Measurements from ENCODE around the gene WFS1. TPM values are rescaled to one million over a fixed set of nuclear protein-coding genes. Genes with fewer than 3 reads are reported as not detected.

WFS1 gene
- total and polyA plus RNA-seq, 9 donors: 10.5 to 28.2 (median 23.7) TPM

- DNase-seq: no peak
- Histone ChIP-seq H3K36me3 (ENCODE audit: control insufficient read depth, insufficient read depth, low read length) (no peaks in the 10 kb centered on the region), H3K27ac (ENCODE audit: low read length) (no peak overlapping the region), H3K4me1 (ENCODE audit: control insufficient read depth, insufficient read depth, low read length) (no peaks in the 10 kb centered on the region), H3K27me3 (ENCODE audit: control insufficient read depth, insufficient read depth, low read length) (peaks cover 5% of the 10 kb centered on the region), H3K9me3 (replicated peaks; ENCODE audit: control insufficient read depth, low read depth, low read length) (no peaks in the 10 kb centered on the region), H3K4me3 (ENCODE audit: low read length) (no peak overlapping the region)
- 85% methylated on average over 3 of the region's 4 CpGs for WGBS (ENCODE audit: insufficient coverage)
These were observed 10.9 kb upstream of the WFS1 start for GRCh38 chr4:6258741-6259140.

GRCh38 chr4:6259886-6260285 is 9.8 kb upstream of the WFS1 start:
- Histone ChIP-seq H3K4me3 (ENCODE audit: low read length) (no peak overlapping the region), H3K27me3 (ENCODE audit: control insufficient read depth, insufficient read depth, low read length) (peaks cover 5% of the 10 kb centered on the region), H3K36me3 (ENCODE audit: control insufficient read depth, insufficient read depth, low read length) (no peaks in the 10 kb centered on the region), H3K9me3 (replicated peaks; ENCODE audit: control insufficient read depth, low read depth, low read length) (no peaks in the 10 kb centered on the region), H3K4me1 (ENCODE audit: control insufficient read depth, insufficient read depth, low read length) (no peaks in the 10 kb centered on the region), H3K27ac (ENCODE audit: low read length) (no peak overlapping the region)
- DNase-seq: no peak
- 76% methylated on average over 7 of the region's 8 CpGs for WGBS (ENCODE audit: insufficient coverage)

- Histone ChIP-seq H3K36me3 (ENCODE audit: control insufficient read depth, insufficient read depth, low read length) (no peaks in the 10 kb centered on the region), H3K27ac (ENCODE audit: low read length) (no peak overlapping the region), H3K27me3 (ENCODE audit: control insufficient read depth, insufficient read depth, low read length) (peaks cover 5% of the 10 kb centered on the region), H3K4me3 (ENCODE audit: low read length) (no peak overlapping the region), H3K4me1 (ENCODE audit: control insufficient read depth, insufficient read depth, low read length) (no peaks in the 10 kb centered on the region), H3K9me3 (replicated peaks; ENCODE audit: control insufficient read depth, low read depth, low read length) (no peaks in the 10 kb centered on the region)
- 74% methylated on average over 7 of the region's 12 CpGs for WGBS (ENCODE audit: insufficient coverage)
- DNase-seq: no peak
These were observed 7.5 kb upstream of the WFS1 start for GRCh38 chr4:6262176-6262575.

- whole genome bisulfite sequencing (ENCODE audit: insufficient coverage): 66% methylated on average over 5 of the region's 10 CpGs
- DNase-seq: no peak
- Histone ChIP-seq H3K4me1 (ENCODE audit: control insufficient read depth, insufficient read depth, low read length) (no peaks in the 10 kb centered on the region), H3K9me3 (replicated peaks; ENCODE audit: control insufficient read depth, low read depth, low read length) (no peaks in the 10 kb centered on the region), H3K27ac (ENCODE audit: low read length) (no peak overlapping the region), H3K4me3 (ENCODE audit: low read length) (no peak overlapping the region), H3K36me3 (ENCODE audit: control insufficient read depth, insufficient read depth, low read length) (no peaks in the 10 kb centered on the region), H3K27me3 (ENCODE audit: control insufficient read depth, insufficient read depth, low read length) (peaks cover 6% of the 10 kb centered on the region)
These were observed 6.7 kb upstream of the WFS1 start for GRCh38 chr4:6262847-6263487.

- Histone ChIP-seq H3K9me3 (replicated peaks; ENCODE audit: control insufficient read depth, low read depth, low read length) (no peaks in the 10 kb centered on the region), H3K4me1 (ENCODE audit: control insufficient read depth, insufficient read depth, low read length) (no peaks in the 10 kb centered on the region), H3K4me3 (ENCODE audit: low read length) (no peak overlapping the region), H3K27ac (ENCODE audit: low read length) (no peak overlapping the region), H3K27me3 (ENCODE audit: control insufficient read depth, insufficient read depth, low read length) (peaks cover 7% of the 10 kb centered on the region), H3K36me3 (ENCODE audit: control insufficient read depth, insufficient read depth, low read length) (no peaks in the 10 kb centered on the region)
- DNase-seq: no peak
- 73% methylated on average over 2 of the region's 15 CpGs for WGBS (ENCODE audit: insufficient coverage)
These were observed 6.0 kb upstream of the WFS1 start for GRCh38 chr4:6263526-6264224.

- Histone ChIP-seq H3K27me3 (ENCODE audit: control insufficient read depth, insufficient read depth, low read length) (peaks cover 7% of the 10 kb centered on the region), H3K4me1 (ENCODE audit: control insufficient read depth, insufficient read depth, low read length) (peaks cover 4% of the 10 kb centered on the region), H3K27ac (ENCODE audit: low read length) (no peak overlapping the region), H3K36me3 (ENCODE audit: control insufficient read depth, insufficient read depth, low read length) (no peaks in the 10 kb centered on the region), H3K4me3 (ENCODE audit: low read length) (no peak overlapping the region), H3K9me3 (replicated peaks; ENCODE audit: control insufficient read depth, low read depth, low read length) (no peaks in the 10 kb centered on the region)
- no peak for DNase-seq
- WGBS (ENCODE audit: insufficient coverage): 64% methylated on average over 1 of the region's 3 CpGs
These were observed 5.5 kb upstream of the WFS1 start for GRCh38 chr4:6264225-6264540.

GRCh38 chr4:6265546-6265945 is 4.1 kb upstream of the WFS1 start:
- H3K4me3 ChIP-seq (ENCODE audit: low read length): no peak overlapping the region
- DNase-seq: no peak
- H3K27me3 ChIP-seq (ENCODE audit: control insufficient read depth, insufficient read depth, low read length): peaks cover 7% of the 10 kb centered on the region
- H3K9me3 ChIP-seq (replicated peaks; ENCODE audit: control insufficient read depth, low read depth, low read length): no peaks in the 10 kb centered on the region
- WGBS (ENCODE audit: insufficient coverage): 83% methylated on average over 3 of the region's 3 CpGs
- peaks cover 9% of the 10 kb centered on the region for H3K4me1 ChIP-seq (ENCODE audit: control insufficient read depth, insufficient read depth, low read length)
- H3K36me3 ChIP-seq (ENCODE audit: control insufficient read depth, insufficient read depth, low read length): no peaks in the 10 kb centered on the region
- no peak overlapping the region for H3K27ac ChIP-seq (ENCODE audit: low read length)

- Histone ChIP-seq H3K36me3 (ENCODE audit: control insufficient read depth, insufficient read depth, low read length) (no peaks in the 10 kb centered on the region), H3K4me3 (ENCODE audit: low read length) (no peak overlapping the region), H3K27me3 (ENCODE audit: control insufficient read depth, insufficient read depth, low read length) (peaks cover 4% of the 10 kb centered on the region), H3K4me1 (ENCODE audit: control insufficient read depth, insufficient read depth, low read length) (peaks cover 28% of the 10 kb centered on the region), H3K27ac (ENCODE audit: low read length) (no peak overlapping the region), H3K9me3 (replicated peaks; ENCODE audit: control insufficient read depth, low read depth, low read length) (no peaks in the 10 kb centered on the region)
- DNase-seq: no peak
- no CpG with 5 or more reads among the region's 3 CpGs for WGBS (ENCODE audit: insufficient coverage)
These were observed 2.1 kb upstream of the WFS1 start for GRCh38 chr4:6267573-6267972.

GRCh38 chr4:6268650-6269615 is 717 bp upstream of the WFS1 start:
- peak overlapping the region; percentile 7 for H3K27ac ChIP-seq (ENCODE audit: low read length)

GRCh38 chr4:6270636-6271121 is 1.0 kb downstream of the WFS1 start:
- peaks cover 2% of the 10 kb centered on the region for H3K27me3 ChIP-seq (ENCODE audit: control insufficient read depth, insufficient read depth, low read length)
- H3K9me3 ChIP-seq (replicated peaks; ENCODE audit: control insufficient read depth, low read depth, low read length): no peaks in the 10 kb centered on the region
- no peak overlapping the region for H3K27ac ChIP-seq (ENCODE audit: low read length)
- no peak for DNase-seq
- H3K36me3 ChIP-seq (ENCODE audit: control insufficient read depth, insufficient read depth, low read length): no peaks in the 10 kb centered on the region
- WGBS (ENCODE audit: insufficient coverage): 4% methylated on average over 3 of the region's 8 CpGs
- peak overlapping the region; percentile 46 for H3K4me3 ChIP-seq (ENCODE audit: low read length)
- peaks cover 39% of the 10 kb centered on the region for H3K4me1 ChIP-seq (ENCODE audit: control insufficient read depth, insufficient read depth, low read length)

More at GRCh38 chr4:6268650-6269615, 717 bp upstream of the WFS1 start:
- Histone ChIP-seq H3K27me3 (ENCODE audit: control insufficient read depth, insufficient read depth, low read length) (peaks cover 2% of the 10 kb centered on the region), H3K36me3 (ENCODE audit: control insufficient read depth, insufficient read depth, low read length) (no peaks in the 10 kb centered on the region), H3K9me3 (replicated peaks; ENCODE audit: control insufficient read depth, low read depth, low read length) (no peaks in the 10 kb centered on the region), H3K4me1 (ENCODE audit: control insufficient read depth, insufficient read depth, low read length) (peaks cover 38% of the 10 kb centered on the region), H3K4me3 (ENCODE audit: low read length) (peak overlapping the region; percentile 31)
- WGBS (ENCODE audit: insufficient coverage): 12% methylated on average over 24 of the region's 32 CpGs
- DNase-seq: no peak

All from muscle of leg (tissue), 11 donors.